Stimulated activated naive CD4-positive, alpha-beta T cell treated with Interleukin-2 at 50 U/mL for 16 hours (primary cell): Measurements from ENCODE around the gene RNU4-1.

Experiments
- DNase-seq: peaks from one replicate; lab custom pipeline; 2025; lab: John Stamatoyannopoulos, UW

The RNU4-1 gene

GRCh38 chr12:120290609-120291305 is 2.3 kb downstream of the RNU4-1 start:
- peak; percentile 37 for DNase-seq

DNA sequence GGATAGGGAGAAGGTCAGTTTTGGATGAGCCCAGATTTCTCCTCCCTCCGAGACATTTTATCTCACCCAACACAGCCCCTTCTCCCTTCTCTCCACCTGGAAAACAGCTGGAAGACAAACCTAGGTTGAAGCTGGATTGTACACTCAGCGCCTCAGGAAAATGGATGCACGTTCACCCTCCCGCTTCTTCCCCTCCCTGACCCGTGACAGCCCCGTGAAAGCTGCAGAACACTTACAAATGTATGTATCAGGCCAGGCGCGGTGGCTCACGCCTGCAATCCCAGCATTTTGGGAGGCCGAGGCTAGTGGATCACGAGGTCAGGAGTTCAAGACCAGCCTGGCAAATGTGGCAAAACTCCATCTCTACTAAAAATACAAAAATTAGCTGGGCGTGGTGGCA is 5.5 kb downstream of the RNU4-1 start:
- DNase-seq = no peak

GRCh38 chr12:120286768-120287490 is 6.1 kb downstream of the RNU4-1 start:
- DNase-seq = no peak

DNA sequence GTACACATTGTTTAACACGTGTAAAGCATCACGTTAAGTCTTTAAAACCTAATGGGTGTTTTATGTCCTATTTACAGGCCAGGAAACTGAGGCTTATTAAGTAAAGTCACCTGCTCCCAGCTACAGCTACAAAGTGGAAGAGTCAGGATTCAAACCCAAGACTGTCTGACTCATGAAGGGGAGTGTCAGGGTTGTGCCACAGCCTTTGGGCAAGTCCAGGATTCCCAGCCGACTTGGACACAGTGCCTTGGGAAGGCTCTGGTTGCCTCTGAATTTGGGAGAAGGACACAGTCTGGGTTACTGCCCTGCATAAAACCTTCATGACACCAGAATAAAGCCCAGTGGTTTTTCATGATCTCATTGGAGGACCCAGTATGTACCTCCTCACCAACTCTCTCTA is 8.7 kb downstream of the RNU4-1 start:
- DNase-seq = no peak

DNA sequence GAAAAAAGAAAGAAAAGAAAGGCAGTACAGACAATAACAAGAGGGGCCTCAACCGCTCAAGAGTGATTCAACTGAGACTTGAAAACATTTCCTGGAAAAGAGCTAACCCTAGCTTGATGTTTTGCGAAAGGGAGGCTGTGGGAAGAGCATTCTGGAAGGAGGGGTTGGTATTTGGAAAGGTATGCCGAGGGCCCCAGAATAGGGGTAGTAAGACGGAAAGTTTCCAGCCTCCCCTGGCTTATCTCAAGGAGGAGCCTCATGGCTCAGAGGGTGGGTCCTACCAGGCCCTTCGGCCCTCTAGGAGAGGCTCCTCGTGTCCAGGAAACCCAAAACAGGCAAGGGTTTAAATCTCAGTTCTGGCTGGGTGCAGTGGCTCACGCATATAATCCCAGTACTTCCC is 9.7 kb downstream of the RNU4-1 start:
- no peak for DNase-seq

DNA sequence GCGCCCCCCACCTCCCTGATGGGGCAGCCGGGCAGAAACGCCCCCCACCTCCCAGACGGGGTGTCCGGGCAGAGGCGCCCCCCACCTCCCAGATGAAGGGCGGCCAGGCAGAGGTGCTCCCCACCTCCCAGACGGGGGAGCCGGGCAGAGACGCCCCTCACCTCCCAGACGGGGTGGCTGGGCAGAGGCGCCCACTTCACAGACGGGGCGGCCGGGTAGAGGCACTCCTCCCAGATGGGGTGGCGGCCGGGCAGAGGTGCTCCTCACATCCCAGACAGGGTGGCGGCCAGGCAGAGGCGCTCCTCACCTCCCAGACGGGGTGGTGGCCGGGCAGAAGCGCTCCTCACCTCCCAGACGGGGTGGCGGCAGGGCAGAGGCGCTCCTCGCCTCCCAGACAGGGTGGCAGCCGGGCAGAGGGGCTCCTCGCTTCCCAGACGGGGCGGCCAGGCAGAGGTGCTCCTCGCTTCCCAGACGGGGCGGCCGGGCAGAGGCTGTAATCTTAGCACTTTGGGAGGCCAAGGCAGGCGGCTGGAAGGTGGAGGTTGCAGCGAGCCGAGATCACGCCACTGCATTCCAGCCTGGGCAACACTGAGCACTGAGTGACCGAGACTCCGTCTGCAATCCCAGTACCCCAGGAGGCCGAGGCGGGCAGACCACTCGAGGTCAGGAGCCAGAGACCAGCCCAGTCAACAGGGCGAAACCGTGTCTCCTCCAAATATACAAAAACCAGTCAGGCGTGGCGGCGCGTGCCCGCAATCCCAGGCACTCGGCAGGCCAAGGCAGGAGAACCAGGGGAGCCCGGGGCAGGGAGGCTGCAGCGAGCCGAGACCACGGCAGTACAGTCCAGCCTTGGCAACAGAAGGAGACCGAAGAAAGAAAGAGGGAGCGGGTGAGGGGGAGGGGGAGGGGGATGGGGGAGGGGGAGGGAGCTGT is 14.6 kb downstream of the RNU4-1 start:
- DNase-seq = no peak

DNA sequence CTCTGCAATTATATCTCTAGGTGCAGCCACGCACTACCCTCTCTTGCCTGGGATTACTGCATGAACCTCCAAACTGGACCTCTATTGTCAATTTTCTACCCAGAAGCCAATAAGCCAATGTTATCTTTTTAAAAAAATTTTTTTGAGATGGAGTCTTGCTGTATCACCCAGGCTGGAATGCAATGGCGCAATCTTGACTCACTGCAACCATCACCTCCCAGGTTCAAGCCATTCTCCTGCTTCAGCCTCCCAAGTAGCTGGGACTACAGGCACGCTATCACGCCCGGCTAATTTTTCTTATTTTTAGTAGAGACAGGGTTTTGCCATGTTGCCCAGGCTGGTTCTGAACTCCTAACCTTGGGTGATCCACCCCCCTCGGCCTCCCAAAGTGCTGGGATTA is 16.3 kb downstream of the RNU4-1 start:
- no peak for DNase-seq

- no peak for DNase-seq
These were observed 25.3 kb downstream of the RNU4-1 start for GRCh38 chr12:120267736-120268135.

DNA sequence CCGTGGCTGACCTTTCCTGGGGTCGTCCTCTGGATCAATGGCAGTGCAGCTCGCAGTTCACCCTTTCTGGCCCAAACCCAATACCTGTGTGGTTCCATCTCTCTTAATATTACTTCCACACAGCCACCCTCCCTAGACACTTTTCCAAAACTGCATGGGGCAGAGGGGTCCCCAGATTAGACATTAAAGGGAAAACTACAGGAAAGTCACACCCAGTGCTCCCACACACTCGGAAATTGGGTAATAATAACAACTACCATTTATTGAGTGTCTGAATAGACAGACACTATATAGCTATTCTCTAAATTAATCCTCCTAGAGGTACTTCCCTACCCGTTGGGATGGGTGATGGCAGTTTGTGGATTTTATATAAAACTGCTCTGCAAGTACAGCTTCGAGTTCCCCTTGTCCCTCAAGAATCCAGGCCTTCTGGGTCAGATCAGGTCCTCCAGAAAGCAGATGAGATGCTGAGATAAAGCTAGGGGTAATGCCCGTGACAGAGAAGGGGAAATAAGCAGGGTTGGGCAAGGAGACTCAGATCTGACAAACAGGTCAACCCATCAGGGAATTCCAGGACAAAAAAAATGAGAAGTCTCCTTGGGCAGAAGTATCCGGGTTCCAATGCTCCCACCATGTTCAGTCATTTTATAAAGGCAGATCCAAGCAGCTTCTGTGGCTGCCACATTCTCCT is 26.7 kb downstream of the RNU4-1 start:
- no peak for DNase-seq

- DNase-seq = peak; percentile 85
These were observed 27.4 kb downstream of the RNU4-1 start, which contains the start of gene PXN for GRCh38 chr12:120265473-120266179. PXN (minus strand) TSS chr12:120265730; CDS start chr12:120265629, 101 bp downstream.

DNA sequence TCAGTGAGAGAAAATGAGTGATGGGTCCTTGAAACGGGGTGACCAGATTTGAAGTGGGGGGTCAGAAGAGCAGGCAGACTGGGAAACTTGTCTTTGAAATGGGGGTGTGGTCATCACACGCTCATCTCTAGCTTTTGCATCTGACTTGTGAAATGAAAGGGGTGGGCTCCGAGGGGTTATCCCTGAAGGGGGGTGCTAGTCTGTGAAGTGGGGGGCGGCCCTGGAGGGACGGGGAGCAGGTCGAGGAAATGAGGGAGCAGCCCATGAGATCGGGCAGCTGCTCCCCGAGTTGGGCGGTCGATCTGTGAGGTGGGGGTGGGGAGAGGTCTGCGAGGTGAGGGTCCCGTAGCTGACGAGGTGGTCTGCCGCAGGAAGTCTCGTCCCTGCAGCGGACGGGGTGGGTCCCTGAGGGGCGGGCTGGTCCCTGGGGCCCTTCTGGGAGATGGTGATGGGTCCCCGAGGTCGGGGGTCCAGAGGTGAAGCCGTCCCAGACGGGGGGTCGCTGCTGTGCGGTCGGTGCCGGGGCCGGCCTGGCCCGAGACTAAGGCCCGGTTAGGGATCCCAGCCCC is 28.0 kb downstream of the RNU4-1 start:
- DNase-seq = no peak

DNA sequence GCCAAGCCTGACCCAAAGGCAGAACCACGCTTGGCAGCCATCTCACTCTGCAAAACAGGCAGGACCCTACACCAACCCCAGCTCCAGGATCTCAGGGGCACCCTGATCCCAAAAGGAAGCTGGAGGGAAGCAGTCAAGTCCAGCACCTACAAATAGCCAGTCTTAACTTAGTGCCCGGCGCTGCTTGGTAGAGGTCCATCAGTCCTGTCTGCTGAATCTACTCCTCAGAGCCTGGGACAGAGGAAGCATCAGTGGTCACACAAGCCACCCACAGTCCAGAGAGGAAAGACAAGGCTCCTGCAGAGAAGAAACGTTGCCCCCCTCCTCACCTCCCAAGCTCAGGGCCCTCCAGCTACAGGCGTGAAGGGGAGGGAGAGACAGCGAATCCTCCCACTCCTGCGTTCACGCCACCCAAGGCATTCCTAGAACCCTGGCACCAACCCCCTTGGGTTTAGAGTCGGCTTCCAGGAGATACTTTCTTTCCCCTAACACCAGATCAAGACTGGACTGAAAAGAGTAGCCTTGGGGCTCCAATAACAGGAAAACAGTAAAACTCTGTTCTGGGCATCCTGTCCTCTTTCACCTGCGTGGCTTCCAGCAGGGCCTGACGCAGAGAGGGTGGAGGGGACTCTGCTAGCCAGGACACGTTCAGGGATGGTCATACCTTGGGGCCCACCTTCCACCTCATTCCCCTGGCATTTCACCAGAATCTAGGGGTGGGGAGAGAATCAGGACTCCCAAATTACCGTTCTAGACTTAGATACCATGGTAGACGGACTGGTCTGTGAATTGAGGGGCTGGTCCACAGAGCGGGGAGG is 28.7 kb downstream of the RNU4-1 start:
- no peak for DNase-seq

GRCh38 chr12:120263748-120264085 is 29.3 kb downstream of the RNU4-1 start:
- no peak for DNase-seq

- DNase-seq = no peak
These were observed 29.9 kb downstream of the RNU4-1 start for GRCh38 chr12:120262852-120263747.

DNA sequence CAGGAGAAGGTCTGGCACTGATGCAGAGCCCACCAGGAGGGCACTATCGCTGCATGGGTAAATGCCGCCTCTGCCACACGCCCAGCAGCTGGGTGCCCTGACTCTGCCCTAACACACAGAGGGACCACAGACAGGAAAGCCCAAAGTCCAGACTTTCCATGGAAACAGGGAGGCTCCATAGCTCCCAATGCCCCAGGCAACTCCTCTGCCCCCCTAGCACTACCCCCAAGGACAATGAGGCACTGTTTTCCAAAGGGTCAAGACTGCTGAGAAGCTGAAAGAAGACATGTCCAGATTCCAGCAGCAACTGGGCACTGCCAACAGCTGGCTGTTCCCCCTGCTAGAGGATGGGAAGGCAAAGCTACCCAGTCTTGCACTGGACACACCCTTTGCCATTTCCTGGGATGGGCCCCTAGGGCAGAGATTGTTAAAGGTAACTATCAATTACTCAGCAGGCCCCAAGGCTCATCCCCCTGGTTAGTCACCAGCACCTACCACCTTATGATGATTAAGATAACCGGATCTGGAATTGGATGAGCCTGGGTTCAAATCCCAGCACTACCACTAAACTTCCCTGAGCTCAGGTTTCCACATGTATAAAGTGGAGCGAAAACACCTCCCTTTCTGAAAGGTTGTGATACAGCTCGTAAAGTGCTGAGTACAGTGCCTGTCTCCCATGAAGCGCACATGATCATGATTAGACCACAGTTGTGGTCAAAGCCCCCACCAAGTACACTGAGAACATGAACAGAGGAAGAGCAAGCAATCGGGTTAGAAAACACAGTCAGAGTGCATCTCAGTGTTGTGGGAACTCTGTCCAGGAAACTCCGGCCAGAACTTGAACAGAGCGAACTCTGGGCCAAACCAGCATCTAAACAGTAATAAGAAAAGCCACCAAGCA is 30.8 kb downstream of the RNU4-1 start:
- DNase-seq = no peak

- no peak for DNase-seq
These were observed 32.4 kb downstream of the RNU4-1 start for GRCh38 chr12:120260607-120261006.

DNA sequence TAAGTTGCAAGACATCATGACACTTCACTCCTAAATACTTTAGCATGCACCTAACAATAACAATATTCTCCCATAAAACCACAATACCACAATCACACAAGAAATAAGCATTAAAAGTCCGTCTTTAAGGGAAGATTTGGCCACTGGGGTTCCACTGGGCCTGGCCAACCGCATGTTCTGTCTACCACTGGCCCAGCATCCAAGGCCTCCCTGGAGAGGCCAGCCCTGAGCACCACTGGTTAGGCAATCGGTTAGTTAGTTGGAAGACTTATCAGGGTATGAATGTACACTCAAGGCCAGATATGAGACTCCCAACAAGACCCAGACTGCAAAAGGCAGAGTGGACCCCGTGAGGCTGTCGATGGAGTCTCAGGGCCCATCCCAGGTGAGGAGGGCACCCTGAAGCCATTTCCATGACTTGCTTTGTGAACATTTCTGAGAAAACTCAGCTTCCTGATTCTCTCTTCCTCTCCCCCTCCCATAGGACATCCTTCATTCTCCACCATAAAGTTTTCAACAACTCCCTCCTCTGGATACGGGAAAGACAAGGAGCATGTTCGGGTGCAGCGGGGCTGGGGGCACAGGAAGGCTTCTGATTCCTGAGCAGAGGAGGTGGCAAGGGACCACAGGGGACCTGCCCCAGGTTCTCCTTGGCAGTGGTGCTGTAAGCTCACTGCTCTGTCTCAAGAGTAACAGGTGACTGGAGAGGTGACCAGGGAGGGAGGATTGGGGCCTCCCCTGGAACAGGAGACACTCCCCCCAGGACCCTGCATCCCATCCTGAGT is 33.4 kb downstream of the RNU4-1 start:
- DNase-seq = no peak
